KMS-11 (cell line): Measurements from ENCODE around the gene THAP3.
A peak's percentile ranks its signal among the peaks of the same experiment; 100 is the strongest.

Experiments used
- H2AFZ ChIP-seq: fragments of 200-600 bp; sonication (generic); 2 replicates; pipeline ENCODE4 v1.6.1; 2016; ENCODE audit warnings: antibody characterized with exemption, mixed run types, low read depth
- H3K27ac ChIP-seq: fragments of 200-600 bp; sonication (generic); 2 replicates; pipeline ENCODE4 v1.6.1; 2016; ENCODE audit warnings: mild to moderate bottlenecking, mixed run types
- H3K27me3 ChIP-seq: fragments of 200-600 bp; sonication (generic); 2 replicates; pipeline ENCODE4 v1.6.1; 2017; ENCODE audit warnings: mild to moderate bottlenecking, low read depth, mixed run types, moderate library complexity; ENCODE audit not compliant: insufficient read depth
- H3K36me3 ChIP-seq: fragments of 200-600 bp; sonication (generic); 2 replicates; pipeline ENCODE4 v1.6.1; 2017; ENCODE audit warnings: mild to moderate bottlenecking, mixed run types; ENCODE audit not compliant: insufficient read depth
- H3K4me1 ChIP-seq: fragments of 200-600 bp; sonication (generic); 2 replicates; pipeline ENCODE4 v1.6.1; 2016; ENCODE audit warnings: mild to moderate bottlenecking, low read depth, mixed run types; ENCODE audit not compliant: poor library complexity, severe bottlenecking
- H3K4me2 ChIP-seq: fragments of 200-600 bp; sonication (generic); 2 replicates; pipeline ENCODE4 v1.7.0; 2016; ENCODE audit warnings: mild to moderate bottlenecking, mixed run types
- H3K4me3 ChIP-seq: fragments of 200-600 bp; sonication (generic); IDR thresholded peaks from 2 replicates; pipeline ENCODE4 v1.6.1; 2017; ENCODE audit warnings: low read depth, low read length, mixed read lengths; ENCODE audit not compliant: insufficient read depth
- H3K79me2 ChIP-seq: fragments of 200-600 bp; sonication (generic); 2 replicates; pipeline ENCODE4 v1.6.1; 2016; ENCODE audit warnings: low read depth, mixed run types; ENCODE audit not compliant: insufficient read depth
- H3K9ac ChIP-seq: fragments of 200-600 bp; sonication (generic); 2 replicates; pipeline ENCODE4 v1.6.1; 2016; ENCODE audit warnings: mild to moderate bottlenecking, mixed run types
- H4K20me1 ChIP-seq: fragments of 200-600 bp; sonication (generic); 2 replicates; pipeline ENCODE4 v1.6.1; 2016; ENCODE audit warnings: mild to moderate bottlenecking, mixed run types; ENCODE audit not compliant: insufficient read depth
- TF ChIP-seq, protein P1 (sequence below): fragments of 200-600 bp; sonication (generic); conservative IDR thresholded peaks from 2 replicates; pipeline ENCODE4 v1.6.1; 2017; ENCODE audit warnings: low read depth, mild to moderate bottlenecking, antibody characterized with exemption, low read length, moderate library complexity, mixed read lengths

Gene THAP3, protein sequence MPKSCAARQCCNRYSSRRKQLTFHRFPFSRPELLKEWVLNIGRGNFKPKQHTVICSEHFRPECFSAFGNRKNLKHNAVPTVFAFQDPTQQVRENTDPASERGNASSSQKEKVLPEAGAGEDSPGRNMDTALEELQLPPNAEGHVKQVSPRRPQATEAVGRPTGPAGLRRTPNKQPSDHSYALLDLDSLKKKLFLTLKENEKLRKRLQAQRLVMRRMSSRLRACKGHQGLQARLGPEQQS

GRCh38 chr1:6624710-6625583, at the start of gene THAP3:
THAP3 (plus strand) TSS chr1:6624868; CDS start chr1:6625219, 351 bp downstream.
- peaks cover 13% of the 10 kb centered on the region for H3K79me2 ChIP-seq
- peak within 1 kb of the TSS; percentile 78 for H3K4me2 ChIP-seq
- H4K20me1 ChIP-seq, result no peaks in the 10 kb centered on the region
- H3K27me3 ChIP-seq, result no peaks in the 10 kb centered on the region
- peak within 1 kb of the TSS; percentile 37; the same call in 1 of the 2 replicates for H3K27ac ChIP-seq
- H3K9ac ChIP-seq, result peak within 1 kb of the TSS; percentile 66; the same call in 1 of the 2 replicates
- TF ChIP-seq, protein P1, sequence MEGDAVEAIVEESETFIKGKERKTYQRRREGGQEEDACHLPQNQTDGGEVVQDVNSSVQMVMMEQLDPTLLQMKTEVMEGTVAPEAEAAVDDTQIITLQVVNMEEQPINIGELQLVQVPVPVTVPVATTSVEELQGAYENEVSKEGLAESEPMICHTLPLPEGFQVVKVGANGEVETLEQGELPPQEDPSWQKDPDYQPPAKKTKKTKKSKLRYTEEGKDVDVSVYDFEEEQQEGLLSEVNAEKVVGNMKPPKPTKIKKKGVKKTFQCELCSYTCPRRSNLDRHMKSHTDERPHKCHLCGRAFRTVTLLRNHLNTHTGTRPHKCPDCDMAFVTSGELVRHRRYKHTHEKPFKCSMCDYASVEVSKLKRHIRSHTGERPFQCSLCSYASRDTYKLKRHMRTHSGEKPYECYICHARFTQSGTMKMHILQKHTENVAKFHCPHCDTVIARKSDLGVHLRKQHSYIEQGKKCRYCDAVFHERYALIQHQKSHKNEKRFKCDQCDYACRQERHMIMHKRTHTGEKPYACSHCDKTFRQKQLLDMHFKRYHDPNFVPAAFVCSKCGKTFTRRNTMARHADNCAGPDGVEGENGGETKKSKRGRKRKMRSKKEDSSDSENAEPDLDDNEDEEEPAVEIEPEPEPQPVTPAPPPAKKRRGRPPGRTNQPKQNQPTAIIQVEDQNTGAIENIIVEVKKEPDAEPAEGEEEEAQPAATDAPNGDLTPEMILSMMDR, result peak; percentile 38; the same call in 1 of the 2 replicates
- H2AFZ ChIP-seq, result peak within 1 kb of the TSS; percentile 61
- peaks cover 25% of the 10 kb centered on the region for H3K4me1 ChIP-seq
- peak within 1 kb of the TSS; percentile 89 for H3K4me3 ChIP-seq
- H3K36me3 ChIP-seq, result peaks cover 6% of the 10 kb centered on the region; the same call in 1 of the 2 replicates

GRCh38 chr1:6577831-6578525, 46.7 kb upstream of the THAP3 start:
- H3K4me1 ChIP-seq, result peaks cover 32% of the 10 kb centered on the region

DNA sequence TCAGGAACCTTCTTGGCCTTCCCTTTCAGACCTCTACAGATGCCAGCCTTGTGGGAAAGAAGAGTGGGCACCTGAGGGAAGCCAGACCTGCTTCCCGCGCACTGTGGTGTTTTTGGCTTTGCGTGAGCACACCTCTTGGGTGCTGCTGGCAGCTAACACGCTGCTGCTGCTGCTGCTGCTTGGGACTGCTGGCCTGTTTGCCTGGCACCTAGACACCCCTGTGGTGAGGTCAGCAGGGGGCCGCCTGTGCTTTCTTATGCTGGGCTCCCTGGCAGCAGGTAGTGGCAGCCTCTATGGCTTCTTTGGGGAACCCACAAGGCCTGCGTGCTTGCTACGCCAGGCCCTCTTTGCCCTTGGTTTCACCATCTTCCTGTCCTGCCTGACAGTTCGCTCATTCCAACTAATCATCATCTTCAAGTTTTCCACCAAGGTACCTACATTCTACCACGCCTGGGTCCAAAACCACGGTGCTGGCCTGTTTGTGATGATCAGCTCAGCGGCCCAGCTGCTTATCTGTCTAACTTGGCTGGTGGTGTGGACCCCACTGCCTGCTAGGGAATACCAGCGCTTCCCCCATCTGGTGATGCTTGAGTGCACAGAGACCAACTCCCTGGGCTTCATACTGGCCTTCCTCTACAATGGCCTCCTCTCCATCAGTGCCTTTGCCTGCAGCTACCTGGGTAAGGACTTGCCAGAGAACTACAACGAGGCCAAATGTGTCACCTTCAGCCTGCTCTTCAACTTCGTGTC, 45.9 kb upstream of the THAP3 start:
- peaks cover 11% of the 10 kb centered on the region for H3K79me2 ChIP-seq
- peak overlapping the region; percentile 76; the same call in 1 of the 2 replicates for H3K9ac ChIP-seq
- no peak overlapping the region for H3K4me3 ChIP-seq
- H2AFZ ChIP-seq, result peak overlapping the region; percentile 96
- peaks cover 35% of the 10 kb centered on the region for H3K4me1 ChIP-seq
- H3K27me3 ChIP-seq, result no peaks in the 10 kb centered on the region
- peak overlapping the region; percentile 81 for H3K4me2 ChIP-seq
- TF ChIP-seq, protein P1, result no peak
- peak overlapping the region; percentile 53; the same call in 1 of the 2 replicates for H3K27ac ChIP-seq
- no peaks in the 10 kb centered on the region for H3K36me3 ChIP-seq
- H4K20me1 ChIP-seq, result no peaks in the 10 kb centered on the region

More at GRCh38 chr1:6577831-6578525, 46.7 kb upstream of the THAP3 start:
- no peak overlapping the region for H3K27ac ChIP-seq
- no peaks in the 10 kb centered on the region for H3K36me3 ChIP-seq
- no peak overlapping the region for H3K4me3 ChIP-seq
- TF ChIP-seq, protein P1, result no peak
- H3K4me2 ChIP-seq, result no peak overlapping the region
- no peaks in the 10 kb centered on the region for H3K27me3 ChIP-seq
- H3K79me2 ChIP-seq, result peaks cover 11% of the 10 kb centered on the region
- no peak overlapping the region for H3K9ac ChIP-seq
- H4K20me1 ChIP-seq, result no peaks in the 10 kb centered on the region
- H2AFZ ChIP-seq, result no peak overlapping the region
